Measurements from ENCODE around the gene PLIN5.
"Not testable (repeated sequence)": the region's sequence is repeated elsewhere in the genome, so short reads cannot be mapped to it uniquely, and the experiment has no call there.

Gene PLIN5

DNA sequence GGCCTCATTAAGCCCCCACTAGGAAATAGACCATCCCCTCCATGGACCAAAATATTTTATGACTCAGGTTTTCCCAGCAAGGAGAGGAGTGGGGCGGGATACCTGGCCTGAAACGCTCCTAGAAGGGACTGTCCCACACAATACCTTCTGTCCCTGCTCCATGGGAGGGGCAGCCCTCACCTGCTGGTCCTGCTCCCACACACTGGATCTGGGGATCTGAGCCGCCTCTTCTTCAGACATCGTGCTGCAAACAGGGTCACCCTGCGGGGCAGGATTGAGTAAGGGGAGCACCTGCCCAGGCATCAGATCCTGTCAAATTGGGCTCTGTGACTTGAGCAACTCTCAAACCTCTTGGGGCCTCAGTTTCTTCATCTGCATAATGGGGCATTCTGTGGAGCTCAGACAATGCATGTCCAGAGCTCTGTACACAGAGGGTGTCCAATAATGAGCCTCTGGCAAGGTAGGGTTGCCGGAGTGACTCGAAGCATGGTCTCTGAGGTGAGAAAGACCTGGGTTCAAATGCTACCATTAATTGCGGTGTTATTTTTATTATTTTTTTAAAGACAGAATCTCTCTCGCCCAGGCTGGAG lies 1.1 kb downstream of the PLIN5 start:
- DNase-seq (ENCODE audit: low read depth) = no peak
- no peak overlapping the region for H3K4me3 ChIP-seq (ENCODE audit: low read depth, low read length)
- no peak for TF ChIP-seq CTCF (IDR thresholded peaks at IDR 0.05; ENCODE audit: control insufficient read depth, extremely low read depth, insufficient read depth)

DNA sequence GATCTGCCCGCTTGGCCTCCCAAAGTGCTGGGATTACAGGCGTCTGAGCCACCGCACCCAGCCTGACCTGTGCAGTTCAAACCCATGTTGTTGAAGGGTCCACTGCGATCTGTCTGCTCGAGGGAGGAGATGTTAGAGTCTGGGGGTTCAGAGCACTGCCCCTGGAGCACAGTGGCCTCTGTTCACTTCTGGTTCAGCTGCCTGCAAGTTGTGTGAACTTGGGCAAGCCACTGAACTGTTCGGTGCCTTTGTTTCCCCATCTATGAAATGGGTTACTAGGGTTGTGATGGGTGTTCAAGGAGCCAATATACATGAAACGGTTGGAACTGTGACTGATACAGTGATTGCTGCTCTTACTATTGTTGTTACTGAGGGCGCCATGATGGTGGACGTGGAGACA lies 1.7 kb downstream of the PLIN5 start:
- no peak overlapping the region for H3K4me3 ChIP-seq (ENCODE audit: low read depth, low read length)
- TF ChIP-seq CTCF (IDR thresholded peaks at IDR 0.05; ENCODE audit: control insufficient read depth, extremely low read depth, insufficient read depth) = no peak
- no peak for DNase-seq (ENCODE audit: low read depth)

GRCh38 chr19:4531562-4532165 lies 3.4 kb downstream of the PLIN5 start:
- H3K4me3 ChIP-seq (ENCODE audit: low read depth, low read length) = no peak overlapping the region
- TF ChIP-seq CTCF (IDR thresholded peaks at IDR 0.05; ENCODE audit: control insufficient read depth, extremely low read depth, insufficient read depth) = no peak
- no peak for DNase-seq (ENCODE audit: low read depth)

DNA sequence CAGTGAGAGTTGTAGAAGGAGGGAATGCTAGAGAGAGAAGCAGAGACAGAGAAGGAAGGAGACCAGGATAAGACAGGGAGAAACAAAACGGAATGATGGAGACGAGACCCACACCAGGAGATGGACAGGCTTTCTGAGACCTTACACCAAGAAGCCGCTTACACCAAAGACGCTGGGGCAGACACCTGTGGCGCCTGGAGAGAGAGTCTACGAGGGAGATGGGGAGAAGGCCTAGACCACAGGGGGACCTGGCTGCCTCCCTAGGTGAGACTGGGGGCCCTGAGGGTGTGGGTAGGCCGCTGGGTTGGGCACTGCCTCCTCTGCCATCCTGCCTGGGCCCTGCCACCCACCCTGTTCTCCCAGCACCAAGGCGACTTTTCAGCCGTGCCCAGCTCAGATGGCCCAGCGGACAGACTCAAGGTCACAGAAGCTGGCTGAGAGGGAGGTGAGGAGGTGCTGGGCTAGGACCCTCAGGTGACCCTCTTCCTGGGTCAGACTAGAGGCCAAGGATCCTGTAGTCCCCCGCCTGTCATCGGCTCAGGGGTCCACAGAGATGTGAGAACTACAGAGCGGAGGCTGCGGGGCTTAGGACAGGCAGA lies 5.0 kb downstream of the PLIN5 start:
- TF ChIP-seq CTCF (IDR thresholded peaks at IDR 0.05; ENCODE audit: control insufficient read depth, extremely low read depth, insufficient read depth) = no peak
- no peak for DNase-seq (ENCODE audit: low read depth)
- no peak overlapping the region for H3K4me3 ChIP-seq (ENCODE audit: low read depth, low read length)

GRCh38 chr19:4528843-4529242 lies 6.2 kb downstream of the PLIN5 start:
- no peak for DNase-seq (ENCODE audit: low read depth)
- H3K4me3 ChIP-seq (ENCODE audit: low read depth, low read length) = no peak overlapping the region
- no peak for TF ChIP-seq CTCF (IDR thresholded peaks at IDR 0.05; ENCODE audit: control insufficient read depth, extremely low read depth, insufficient read depth)

- not testable (repeated sequence) for H3K4me3 ChIP-seq (ENCODE audit: low read depth, low read length); DNase-seq (ENCODE audit: low read depth)
Observed at GRCh38 chr19:4527377-4527776, 7.6 kb downstream of the PLIN5 start.

DNA sequence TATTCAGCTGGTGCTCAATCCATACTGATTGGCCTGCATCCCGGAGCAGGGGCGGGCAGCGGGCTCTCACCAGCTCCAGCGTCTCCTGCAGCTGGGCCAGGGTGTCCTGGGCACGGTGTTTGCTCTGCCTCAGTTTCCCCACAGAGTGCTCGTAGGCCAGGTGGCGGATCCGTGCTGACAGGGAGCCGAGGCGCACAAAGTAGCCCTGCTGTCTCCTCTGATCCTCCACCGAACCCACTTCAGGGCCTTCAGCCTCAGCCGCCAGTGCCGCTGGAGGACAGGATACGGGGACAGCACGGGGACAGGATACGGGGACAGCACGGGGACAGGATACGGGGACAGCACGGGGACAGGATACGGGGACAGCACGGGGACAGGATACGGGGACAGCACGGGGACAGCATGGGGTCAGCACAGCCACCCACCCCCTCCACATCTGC lies 9.4 kb downstream of the PLIN5 start:
- H3K4me3 ChIP-seq (ENCODE audit: low read depth, low read length) = no peak overlapping the region
- no peak for DNase-seq (ENCODE audit: low read depth)
- no peak; the same call in 1 of the 2 replicates for TF ChIP-seq CTCF (IDR thresholded peaks at IDR 0.05; ENCODE audit: control insufficient read depth, extremely low read depth, insufficient read depth)
